Measurements from ENCODE around the gene SPAAR. TPM values are rescaled to one million over a fixed set of nuclear protein-coding genes. Genes with fewer than 3 reads are reported as not detected.
"Not testable (repeated sequence)": the region's sequence is repeated elsewhere in the genome, so short reads cannot be mapped to it uniquely, and the experiment has no call there.

SPAAR gene, protein sequence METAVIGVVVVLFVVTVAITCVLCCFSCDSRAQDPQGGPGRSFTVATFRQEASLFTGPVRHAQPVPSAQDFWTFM
- 1.4 TPM for polyA plus RNA-seq (ENCODE audit: insufficient read length)
- long read RNA-seq, donor 1: 0 reads
- long read RNA-seq, donor 2, partial matches to known transcripts: 405 of 406 reads
- long read RNA-seq, donor 2, other reads (novel, unspliced or antisense): 0 of 406 reads
- long read RNA-seq, donor 3: 0 reads
- long read RNA-seq, donor 4: 0 reads
- long read RNA-seq, donor 5, partial matches to known transcripts: 0 of 2 reads
- long read RNA-seq, donor 5, other reads (novel, unspliced or antisense): 0 of 2 reads
- long read RNA-seq, donor 6, partial matches to known transcripts: 0 of 1 reads
- long read RNA-seq, donor 6, other reads (novel, unspliced or antisense): 0 of 1 reads
- long read RNA-seq, donor 7, partial matches to known transcripts: 0 of 5 reads
- long read RNA-seq, donor 7, other reads (novel, unspliced or antisense): 0 of 5 reads
- long read RNA-seq, donor 8: 0 reads

DNA sequence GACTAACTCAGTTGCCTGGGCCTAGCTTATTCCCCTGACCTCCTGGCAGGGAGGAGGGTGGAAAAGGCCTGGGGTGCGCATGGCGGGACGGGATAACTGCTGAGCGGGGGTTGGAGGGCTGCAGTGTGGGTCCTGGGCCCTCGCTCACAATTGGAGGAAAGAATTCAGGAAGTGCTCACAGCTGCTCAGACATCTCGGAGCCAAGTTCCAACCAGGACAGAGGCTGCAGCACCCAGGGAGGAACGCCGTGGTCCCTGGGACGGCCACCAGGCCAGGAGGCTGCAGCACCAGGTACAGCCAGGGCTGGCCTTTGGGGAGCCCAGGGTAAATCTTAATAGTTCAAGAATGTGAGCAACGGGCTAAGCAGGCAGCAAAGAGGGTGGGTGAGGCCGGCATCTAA lies at the start of gene SPAAR:
Gene SPAAR, plus strand, starts transcription at position 217 of the 400 bp plus-strand sequence. CDS start 974 bp downstream, outside the sequence.
- DNase-seq: no peak

DNA sequence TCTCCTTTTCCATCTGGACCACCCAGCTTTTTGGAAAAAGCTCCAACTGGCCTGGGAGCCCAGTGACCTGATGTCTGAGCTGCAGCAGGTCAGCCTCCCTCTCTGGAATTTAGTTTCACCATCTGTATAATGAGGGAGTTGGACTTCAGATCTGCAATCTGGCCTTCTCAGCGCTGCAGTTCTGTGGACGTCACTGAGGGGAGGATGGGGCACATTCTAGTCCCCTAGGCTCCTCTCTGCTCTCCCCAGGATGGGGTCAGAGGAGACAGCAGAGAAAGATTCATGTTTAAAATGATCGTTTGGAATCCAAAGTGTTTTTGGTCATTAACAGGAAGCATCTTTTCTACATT lies 49.3 kb upstream of the SPAAR start:
- no peak for DNase-seq

DNA sequence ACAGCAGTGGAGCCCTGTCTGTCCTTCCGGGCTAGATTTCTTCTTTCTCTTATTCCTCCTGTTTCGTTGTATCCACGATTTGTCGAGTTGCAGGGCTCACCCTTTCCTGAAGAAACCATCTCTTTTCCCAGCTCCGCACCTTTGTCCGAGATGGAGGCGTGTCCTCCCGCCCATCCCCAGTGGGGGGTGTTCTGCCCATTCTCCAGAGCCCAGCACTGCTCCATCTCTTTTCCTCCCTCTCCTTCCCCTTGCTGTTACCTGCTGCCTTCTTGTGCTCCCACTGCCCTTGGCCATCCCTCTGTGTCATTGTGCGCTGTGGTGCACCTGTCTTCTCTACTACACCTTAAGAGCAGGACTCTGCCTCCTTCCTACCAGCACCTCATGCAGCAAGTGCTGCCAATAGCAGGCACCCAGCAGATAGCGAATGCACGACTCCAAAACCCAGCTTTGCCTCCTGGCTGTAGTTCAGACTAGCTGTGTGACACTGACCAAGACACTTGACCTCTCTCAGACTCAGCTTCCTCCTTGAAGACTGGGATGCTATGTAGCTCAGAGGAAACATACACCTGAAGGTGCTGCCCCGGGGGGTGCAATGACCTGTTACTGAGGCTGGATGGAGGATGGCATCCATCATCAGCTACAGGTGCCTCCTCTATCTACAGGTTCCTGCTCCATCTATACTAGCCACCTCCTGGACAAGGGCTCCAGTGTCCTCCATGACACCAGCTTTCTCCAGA lies 48.0 kb upstream of the SPAAR start:
- no peak for DNase-seq

DNA sequence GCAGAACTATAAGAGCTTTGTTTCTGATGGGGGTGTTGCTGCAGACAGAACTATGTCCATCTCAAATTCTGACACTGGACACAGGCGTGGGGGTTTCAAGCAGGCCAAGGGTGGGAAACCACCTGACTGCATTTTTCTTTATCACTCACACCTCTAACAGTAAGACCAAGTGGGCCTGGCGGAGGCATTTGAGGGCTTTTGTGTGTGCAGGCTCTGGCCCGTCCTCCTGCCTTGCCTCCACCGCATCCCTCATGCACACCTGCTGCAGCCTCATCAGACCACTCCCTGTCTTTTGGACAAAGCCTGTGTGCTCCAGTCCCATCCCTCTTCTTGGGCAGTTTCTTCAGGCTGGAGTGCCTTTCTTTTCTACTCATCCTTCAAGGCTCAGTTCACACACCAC lies 47.0 kb upstream of the SPAAR start:
- DNase-seq: no peak

DNA sequence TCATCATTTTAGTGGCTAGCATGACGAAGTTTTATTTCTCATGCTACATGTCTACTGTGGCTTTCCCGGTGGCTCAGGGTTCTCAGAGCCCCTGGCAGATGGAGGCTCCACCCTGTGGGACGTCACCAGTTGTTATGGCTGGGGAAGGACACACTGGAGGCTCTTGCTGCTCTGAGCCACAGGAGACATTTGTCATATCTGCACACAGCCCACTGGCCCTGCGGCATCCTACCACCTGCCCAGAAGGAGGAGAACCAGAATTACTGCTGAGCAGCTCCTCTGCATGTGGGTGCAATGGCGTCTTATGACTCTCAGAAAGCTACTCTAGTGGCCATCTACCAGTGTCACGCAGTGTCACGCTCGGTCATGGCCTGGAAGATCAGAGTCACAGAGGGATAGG lies 45.7 kb upstream of the SPAAR start:
- DNase-seq: no peak

DNA sequence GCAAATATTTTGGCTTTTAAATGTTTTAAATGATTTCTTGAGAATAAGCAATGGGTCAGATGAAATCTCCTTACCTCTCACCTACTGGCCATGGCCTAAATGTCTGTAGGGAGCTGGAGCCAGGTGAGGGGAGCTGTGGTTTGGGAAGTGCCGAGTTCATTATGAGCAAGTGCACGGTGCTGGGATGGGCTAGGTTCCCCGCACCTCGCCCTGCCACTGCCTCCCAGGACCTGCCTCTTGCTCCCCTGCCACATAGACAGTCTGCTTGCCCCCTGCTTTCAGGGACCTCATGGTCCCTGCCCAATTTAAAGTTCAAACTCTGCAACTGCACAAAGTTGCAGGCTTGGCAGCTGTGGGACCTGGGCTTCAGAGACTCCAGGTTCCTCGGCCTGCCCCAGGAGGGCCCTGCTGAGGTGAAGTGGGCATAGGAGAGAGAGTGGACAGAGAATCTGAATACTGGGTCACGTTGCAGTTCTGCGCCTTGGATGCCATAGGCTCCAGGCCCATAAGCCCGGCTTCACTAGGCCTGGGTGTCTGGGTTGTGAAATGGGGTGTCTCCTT lies 44.5 kb upstream of the SPAAR start:
- no peak for DNase-seq

DNA sequence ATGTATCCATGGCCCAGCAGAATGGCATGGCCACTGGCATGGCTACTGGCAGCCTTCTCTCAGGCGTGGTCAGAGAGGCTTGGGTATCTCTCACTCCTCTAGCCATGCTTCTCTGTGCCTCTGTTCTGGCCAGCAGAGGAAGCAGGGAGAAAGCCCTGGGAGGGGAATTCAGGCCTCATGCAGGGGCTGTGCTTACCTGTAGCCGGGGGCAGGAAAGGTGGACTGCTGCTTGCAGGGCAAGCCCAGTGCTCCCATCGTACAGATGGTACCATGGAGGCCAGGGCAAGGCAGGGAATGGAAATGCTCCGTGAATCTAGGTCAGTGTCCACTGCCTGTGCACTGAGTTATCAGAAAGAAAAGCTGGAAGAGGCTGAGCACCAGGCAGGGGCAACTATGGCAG lies 41.8 kb upstream of the SPAAR start:
- no peak for DNase-seq

DNA sequence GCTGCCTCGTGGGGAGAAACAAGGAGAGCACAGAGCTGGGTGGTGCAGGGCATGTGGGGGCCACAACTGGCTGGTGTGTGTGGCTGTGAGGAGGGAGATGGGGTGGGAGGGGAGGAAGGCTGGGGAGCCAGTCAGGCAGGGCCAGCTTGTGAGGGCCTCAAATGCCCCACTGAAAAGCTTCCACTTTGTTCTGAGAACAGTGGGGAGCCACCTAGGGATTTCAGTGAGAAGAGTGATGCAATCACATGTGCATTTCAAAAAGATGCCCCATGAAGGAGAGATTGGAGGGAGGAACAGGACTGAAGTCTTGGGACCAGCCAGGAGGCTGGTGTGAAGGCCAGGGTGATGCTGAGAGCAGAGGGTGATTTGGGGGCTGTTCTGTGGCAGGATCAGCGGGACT lies 40.4 kb upstream of the SPAAR start:
- no peak for DNase-seq

DNA sequence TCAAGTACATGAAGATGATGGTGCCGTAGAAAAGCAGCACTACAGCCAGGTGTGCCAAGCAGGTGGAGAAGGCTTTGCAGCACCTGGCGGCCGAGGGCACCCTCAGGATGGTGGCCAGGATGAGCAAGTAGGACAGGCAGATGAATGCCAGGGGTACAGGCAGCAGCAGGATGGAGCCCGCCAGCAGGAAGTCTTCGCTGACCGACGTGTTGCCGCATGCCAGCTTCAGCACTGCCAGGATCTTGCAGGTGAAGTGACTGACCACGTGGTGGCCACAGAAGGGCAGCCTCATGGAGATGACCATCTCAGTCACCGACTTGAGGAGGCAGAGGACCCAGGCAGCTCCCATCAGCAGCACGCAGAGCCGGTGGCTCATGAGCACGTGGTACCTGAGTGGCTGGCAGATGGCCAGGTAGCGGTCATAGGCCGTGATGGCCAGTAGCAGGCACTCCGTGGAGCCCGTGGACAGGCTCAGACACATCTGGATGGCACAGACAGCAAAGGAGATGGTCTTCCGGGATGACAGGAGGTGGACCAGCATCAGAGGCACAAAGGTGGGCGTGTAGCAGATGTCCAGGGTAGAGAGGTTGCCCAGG lies 39.6 kb upstream of the SPAAR start:
- DNase-seq: no peak

DNA sequence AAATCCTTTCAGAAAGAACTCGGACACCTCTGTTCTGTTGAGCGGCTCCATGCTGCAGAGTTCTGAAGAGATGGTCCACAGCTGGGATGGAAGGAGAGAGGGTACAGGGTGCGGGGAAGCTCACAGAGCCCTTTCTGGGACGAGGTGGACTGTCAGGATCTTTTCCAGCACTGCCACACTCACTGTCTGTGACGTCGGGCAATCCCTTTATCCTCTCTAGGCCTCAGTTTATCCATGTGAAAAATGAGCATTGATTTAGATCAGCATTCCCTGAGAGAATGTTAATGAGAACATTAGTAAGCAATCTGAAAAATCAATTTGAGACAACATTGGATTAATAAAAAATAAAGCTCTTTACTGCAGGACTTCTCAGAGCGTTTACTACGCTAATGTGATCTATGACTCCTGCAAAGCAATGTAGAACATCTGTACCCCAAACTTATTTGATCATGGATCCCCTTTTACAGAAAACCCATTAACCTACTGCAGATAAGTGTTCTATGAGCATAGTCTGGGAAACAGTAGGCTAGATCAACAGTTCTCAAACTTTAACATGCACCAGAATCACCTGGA lies 38.9 kb upstream of the SPAAR start, which contains the start of gene OR13J1:
Gene OR13J1, minus strand, starts transcription at position 51 of the 573 bp plus-strand sequence. Its CDS starts 0 bp downstream, at position 51.
- DNase-seq: no peak

DNA sequence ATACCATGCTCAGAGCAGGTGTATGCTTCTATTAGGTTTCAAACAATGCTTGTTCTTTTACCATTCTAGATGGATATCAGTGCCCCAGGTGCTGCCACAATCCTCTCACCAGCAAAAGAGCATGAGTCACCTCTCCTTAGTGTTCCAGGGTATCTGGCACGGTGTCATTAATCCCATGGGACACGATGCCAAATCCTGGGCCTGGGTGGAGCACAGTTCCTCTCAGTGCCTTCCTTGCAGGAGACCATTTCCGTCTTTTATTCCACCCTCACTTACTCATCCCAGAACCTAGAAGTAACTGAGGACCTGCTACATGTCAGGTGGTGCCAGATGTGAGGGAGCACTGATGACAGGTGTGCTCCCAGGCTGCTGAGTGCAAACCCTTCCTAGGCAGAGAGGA lies 37.7 kb upstream of the SPAAR start:
- DNase-seq: no peak

DNA sequence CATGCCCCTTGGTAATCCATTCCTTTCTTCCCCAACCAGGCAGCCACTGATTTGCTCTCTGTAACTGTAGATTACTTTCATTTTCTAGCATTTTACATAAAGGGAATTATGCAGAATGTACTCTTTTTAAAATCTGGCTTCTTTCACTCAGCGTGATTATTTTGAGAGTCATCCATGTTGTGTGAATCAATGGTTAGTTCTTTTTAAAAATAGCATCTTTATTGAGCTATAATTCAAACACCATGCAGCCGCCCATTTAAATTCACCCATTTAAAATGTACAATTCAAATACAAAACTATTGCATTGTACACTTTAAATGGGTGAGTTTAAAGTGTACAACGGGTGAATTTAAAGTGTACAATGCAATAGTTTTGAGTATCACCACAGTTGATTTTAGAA lies 36.8 kb upstream of the SPAAR start:
- DNase-seq: no peak

DNA sequence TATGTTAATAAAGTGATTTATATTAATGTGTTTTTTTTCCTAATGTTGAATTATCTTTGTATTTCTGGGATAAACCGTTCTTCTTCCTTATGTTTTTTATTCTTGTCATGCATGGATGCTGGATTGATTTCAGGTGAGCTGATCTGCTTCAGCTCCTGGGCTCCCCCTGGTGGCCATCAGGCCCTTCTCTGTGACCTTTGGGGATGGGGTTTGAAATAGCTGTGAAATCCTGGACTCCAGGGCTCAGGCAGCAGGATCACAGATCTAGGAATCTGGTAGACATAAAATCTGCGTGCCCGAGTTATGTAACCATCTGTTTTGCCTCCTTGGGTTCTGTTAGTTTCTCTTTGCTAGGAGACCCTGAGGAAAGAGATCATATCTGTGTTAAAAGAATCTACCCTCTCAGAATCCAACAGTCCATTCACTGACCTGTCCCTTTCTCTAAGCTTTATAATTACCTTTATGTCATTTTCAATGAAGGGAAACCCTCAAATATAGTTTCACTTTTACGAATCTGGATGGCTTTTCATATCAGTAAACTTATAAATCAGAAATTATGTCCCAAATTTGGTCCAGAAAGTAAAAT lies 26.9 kb upstream of the SPAAR start:
- DNase-seq: peak; percentile 70

DNA sequence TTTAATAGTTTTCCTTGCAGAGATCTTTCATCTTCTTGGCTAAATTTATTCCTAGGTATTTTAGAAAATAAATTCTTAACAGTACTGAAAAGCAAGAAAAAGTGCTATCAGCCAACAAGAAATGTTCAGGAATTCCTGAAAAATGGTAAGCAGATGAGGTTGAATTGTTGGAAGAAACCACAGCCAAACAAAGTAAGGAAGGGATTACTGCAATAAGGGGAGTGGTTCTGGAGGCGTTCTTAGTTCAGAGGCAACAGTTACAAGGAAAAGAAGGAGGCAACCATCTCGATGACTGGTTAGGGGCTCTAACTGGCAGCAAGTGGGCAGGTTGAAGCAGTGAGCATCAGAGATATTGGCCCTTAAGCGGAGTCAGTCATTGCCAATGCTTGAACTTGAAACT lies 26.3 kb upstream of the SPAAR start:
- no peak for DNase-seq

DNA sequence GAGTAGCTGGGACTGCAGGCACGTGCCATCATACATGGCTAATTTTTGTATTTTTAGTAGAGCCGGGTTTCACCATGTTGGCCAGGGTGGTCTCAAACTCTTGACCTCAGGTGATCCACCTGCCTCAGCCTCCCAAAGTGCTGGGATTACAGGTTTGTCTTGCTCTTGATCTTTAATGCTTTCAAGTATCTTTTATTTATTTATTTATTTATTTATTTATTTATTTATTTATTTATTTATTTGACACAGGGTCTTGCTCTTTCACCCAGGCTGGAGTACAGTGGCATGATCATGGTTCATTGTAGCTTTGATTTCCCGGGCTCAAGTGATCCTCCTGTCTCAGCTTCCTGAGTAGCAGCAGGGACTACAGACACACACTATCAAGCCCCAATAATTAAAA lies 24.4 kb upstream of the SPAAR start:
- not testable (repeated sequence) for DNase-seq

DNA sequence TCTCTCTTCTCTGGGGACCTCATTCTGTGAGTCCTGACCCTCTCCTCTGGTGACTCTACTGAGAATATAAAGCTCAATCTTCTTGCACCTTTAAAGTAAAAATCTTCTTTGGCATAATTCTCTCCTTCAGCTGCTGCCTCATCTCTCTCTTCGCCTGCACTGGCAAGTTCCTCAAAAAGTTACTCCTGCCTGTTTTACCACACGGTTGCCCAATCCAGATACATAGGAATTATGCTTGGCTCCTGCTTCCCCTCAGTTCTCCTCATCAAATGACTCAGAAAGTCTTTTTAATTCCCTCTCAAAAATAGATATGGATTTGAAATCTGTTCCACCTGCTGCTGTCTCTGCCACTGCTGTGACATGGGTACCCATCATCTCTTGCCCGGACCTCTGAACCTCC lies 17.6 kb upstream of the SPAAR start:
- DNase-seq: no peak

DNA sequence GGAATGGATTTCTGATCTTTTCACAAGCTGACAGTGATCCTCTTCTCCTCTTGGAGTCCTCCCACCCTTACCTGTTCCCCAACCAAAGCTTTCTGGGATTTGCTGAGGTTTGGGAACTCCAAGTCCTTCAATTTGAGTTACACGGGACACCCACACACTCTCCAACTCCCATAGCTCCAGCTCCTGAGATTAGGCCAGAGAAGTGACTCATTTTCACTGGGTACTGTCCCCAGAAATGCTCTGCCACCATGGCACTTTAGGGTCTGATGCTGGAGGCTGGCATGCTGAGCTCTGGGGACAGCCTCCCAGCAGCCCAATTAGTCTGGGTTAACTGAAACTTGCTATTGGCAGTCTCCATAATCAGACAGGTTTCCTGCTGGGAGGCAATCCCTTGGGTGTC lies 17.2 kb upstream of the SPAAR start:
- DNase-seq: no peak

DNA sequence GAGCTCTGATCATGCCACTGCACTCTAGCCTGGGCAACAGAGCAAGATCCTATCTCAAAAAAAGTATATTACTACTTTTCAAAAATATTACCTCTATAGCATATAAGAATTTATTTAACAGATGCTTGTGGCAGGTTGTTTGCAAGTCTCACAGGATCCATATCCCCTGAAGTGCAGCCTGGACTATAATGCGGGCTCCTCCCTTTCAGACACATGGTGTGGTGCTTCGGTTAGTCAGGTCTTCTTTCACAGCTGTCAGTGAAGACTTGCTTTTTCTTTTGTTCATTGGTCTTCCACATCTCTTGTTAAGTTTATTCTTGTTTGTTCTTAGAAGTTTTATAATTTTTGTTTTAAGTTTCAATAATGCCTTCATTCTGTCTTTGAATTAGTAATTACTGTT lies 12.7 kb upstream of the SPAAR start:
- no peak for DNase-seq

DNA sequence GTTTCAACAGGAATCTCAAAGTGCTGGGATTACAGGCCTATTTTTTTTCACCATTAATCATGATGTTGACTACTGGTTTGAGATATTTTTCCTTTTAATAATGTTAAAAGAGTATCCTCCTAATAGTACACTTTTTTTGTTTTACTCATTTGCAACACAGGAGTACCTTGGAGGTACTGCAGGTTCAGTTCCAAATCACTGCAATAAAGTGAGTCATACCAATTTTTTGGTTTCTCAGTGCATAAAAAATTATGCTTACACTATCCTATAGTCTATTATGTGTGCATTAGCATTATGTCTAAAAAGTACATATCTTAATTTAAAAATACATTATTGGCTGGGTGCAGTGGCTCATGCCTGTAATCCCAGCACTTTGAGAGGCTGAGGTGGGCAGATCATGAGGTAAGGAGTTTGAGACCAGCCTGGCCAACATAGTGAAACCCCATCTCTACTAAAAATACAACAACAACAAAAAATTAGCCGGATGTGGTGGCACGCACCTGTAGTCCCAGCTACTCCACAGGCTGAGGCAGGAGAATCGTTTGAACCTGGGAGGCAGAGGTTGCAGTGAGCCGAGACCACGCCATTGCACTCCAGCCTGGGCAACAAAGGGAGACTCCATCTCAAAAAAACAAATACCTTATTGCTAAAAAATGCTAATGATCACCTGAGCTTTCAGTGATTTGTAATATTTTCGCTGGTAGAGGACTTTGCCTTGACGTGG lies 11.8 kb upstream of the SPAAR start:
- not testable (repeated sequence) for DNase-seq

DNA sequence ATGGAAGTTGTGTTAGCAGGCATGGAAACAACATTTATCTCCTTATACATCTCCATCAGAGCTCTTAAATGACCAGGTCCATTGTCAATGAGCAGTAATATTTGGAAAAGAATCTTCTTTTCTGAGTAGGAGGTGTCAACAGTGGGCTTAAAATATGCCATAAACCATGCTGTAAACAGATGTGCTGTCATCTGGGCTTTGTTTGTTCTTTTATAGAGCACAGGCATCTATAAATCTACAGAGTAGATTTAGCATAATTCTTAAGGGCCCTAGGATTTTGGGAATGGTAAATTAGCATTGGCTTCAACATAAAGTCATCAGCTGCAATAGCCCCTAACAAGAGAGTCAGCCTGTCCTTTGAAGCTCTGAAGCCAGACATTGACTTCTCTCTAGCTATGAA lies 11.0 kb upstream of the SPAAR start:
- DNase-seq: no peak

DNA sequence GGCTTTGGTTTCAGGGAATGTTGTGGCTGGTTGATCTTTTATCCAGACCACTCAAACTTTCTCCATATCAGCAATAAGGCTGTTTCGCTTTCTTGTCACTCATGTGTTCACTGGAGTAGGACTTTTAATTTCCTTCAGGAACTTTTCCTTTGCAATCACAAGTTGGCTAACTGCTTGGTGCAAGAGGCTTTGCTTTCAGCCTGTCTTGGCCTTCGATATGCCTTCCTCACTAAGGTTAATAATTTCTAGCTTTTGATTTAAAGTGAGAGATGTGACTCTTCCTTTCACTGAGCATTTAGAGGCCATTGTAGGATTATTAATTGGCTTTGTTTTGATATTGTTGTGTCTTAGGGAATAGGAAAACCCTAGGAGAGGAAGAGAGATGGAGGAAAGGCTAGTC lies 10.3 kb upstream of the SPAAR start:
- DNase-seq: no peak

Measured in left kidney (tissue), 8 donors.